Measurements from ENCODE around the gene ATRN.
"Not testable (repeated sequence)": the region's sequence is repeated elsewhere in the genome, so short reads cannot be mapped to it uniquely, and the experiment has no call there.

Gene ATRN

GRCh38 chr20:3470627-3471396, at the start of gene ATRN:
TSS of gene ATRN (plus strand) at chr20:3471018. CDS start at chr20:3471108, 90 bp downstream.
- peak; percentile 74 for DNase-seq

DNA sequence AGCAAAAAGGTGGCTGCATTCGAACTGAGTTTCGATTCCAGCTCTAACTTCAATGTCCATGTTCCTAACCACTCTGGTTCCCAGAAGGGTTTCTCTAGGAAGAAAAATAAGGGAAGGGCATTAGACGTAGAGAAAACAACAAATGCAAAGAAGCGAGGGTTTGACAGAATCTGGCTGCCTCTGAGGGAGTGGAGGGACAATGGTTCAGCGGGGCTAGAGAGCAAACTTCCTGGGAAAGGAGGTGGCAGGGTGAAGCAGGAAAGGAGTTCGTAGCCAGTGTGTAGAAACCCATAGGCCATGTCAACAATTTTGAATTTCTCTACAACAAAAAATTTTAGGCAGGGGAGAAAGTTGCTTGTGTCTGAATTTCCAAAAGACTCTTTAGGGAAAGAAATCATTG, 48.8 kb upstream of the ATRN start:
- no peak for DNase-seq

DNA sequence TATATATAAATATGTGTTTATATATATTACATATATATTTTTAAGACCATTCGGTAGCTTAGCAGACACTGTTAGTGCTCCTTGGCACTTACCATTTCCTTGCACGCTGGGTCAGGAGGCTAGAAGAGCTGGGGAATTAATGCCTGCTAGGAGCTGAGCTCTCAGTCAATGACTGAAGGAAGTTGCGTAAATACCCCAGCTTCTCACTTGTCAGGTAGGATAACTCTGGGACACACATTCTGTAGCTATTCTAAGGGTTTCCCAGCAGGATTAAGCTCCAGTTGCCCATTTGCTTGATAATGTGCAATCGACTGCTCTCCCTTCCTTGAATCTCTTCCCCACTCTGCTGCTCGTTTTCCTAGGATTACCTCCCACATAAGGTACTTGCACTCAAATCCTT, 47.7 kb upstream of the ATRN start:
- no peak for DNase-seq

- not testable (repeated sequence) for DNase-seq
These were observed 44.1 kb upstream of the ATRN start for GRCh38 chr20:3426766-3427165.

DNA sequence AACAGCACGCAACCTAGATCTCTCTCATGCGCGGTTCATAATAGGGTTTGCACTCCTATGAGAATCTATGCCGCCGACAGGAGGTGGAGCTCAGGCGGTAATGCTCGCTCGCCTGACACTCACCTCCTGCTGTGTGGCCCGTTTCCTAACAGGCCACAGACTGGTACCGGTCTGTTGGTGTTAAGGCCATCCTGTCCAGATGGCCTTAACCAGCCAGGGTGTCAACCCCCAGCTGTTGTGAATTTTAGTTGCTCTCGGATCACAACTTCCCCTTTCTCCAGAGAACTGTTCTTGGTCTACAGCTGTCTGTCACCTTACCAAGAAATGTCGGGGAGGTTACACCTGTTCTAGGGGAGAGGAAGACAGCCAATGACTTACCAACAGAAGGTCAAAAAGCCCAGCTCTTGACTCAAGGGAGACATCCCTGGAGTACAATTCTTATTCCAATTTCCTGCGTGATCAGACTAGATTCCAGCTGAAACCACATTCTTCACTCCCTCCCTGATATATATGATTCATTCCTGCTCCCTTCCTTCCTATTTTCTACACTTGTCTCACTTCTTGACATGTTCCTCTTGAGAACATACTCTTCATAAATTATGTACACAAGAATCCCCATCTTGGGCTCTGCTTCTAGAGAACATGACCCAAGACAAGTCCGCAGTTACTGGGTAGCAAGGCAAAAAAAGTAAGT, 40.3 kb upstream of the ATRN start:
- peak; percentile 14 for DNase-seq

DNA sequence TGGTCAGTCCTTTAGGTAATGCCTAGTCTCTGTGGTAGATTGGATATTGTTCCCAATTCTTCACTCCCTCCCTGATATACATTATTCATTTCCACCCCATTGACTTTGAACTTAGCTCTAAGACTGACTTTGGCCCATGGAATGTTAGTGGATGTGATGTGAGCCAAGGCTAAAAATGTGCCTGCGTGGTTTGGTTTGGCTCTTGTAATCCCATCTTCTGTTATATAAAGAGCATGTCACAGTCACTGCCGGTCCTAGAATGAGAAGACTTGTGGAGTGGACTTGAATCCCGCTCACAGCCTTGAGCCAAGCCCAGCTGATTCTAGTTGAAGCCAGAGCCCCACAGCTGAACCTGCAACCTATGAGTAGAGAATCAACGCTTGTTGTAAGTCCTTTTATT, 39.7 kb upstream of the ATRN start:
- DNase-seq = peak; percentile 14

DNA sequence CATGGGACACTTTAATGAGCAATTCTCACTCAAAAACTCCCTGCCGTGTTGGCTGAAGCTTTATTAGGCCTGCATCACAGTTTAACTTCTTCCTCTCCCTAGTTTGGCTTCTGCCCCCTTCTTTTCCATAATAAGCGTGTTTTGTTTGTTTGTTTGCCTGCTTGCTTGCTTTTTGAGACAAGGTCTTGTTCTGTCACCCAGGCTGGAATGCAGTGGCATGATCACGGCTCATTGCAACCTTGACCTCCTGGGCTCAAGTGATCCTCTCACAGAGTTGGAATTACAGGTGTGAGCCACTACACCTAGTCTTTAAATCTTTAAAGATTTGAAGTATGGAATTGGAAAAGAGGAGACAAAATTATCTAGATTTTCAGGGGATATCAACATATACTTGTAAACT, 38.0 kb upstream of the ATRN start:
- no peak for DNase-seq

GRCh38 chr20:3433744-3434143, 37.1 kb upstream of the ATRN start:
- no peak for DNase-seq

- DNase-seq = no peak
These were observed 36.6 kb upstream of the ATRN start for GRCh38 chr20:3434232-3434631.

GRCh38 chr20:3436864-3437574, 33.8 kb upstream of the ATRN start:
- peak; percentile 6 for DNase-seq

GRCh38 chr20:3446779-3447178, 24.0 kb upstream of the ATRN start:
- DNase-seq = no peak

DNA sequence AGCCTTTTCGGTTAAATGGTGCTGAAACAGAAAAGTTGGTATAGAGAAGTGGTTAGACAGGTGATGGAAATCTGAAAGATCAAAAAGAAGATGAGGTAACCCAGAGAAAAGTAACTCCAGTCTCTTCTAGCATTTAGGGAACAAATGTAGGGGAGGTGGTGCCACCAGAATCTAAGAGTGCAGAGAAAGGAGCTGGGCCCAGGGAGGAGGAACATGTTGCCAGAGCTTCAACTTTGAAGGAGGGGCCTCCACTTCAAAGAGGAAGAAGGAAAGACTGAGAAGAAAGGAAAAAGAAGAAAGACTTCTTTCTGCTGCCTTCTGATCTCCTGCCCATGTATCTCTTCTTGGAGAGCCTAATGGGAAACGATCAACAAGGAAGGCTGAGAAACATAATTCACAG, 23.5 kb upstream of the ATRN start:
- no peak for DNase-seq

DNA sequence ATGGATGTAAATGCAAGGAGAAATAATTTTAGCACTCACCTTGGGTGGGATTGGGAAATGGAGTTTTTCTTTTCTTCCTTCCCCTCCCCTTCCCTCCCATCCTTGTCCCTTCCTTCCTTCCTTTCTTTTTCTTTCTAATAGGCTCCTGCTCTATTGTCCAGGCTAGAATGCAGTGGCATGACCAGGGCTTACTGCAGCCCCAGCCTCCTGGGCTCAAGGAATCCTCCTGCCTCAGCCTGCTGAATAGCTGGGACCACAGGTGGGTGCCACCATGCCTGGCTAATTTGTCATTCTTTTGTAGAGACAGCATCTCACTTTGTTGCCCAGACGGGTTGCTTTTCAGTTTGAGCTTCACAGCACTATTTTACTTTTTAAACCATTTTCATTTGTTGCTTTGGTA, 21.5 kb upstream of the ATRN start:
- DNase-seq = no peak

DNA sequence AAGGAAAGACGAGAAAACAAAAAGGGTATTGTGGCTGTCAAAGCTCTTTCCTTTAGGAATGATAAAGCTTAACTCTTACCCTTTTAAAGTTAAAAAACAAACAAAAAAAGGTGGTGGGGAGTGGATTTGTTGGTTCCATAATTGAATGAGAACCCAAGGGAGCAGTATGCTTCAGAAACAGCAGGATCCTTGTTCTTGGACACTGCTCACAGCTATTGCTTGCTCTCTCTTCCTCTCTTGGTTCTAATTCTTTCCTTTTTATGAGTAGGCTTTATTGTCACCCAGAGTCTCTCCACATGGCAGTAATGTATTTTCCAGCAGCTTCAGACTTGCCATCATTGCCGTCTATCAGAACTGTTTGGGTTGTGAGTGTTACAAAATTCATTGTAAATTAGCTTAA, 18.7 kb upstream of the ATRN start:
- no peak for DNase-seq

- DNase-seq = no peak
These were observed 18.1 kb upstream of the ATRN start for GRCh38 chr20:3452690-3453089.

DNA sequence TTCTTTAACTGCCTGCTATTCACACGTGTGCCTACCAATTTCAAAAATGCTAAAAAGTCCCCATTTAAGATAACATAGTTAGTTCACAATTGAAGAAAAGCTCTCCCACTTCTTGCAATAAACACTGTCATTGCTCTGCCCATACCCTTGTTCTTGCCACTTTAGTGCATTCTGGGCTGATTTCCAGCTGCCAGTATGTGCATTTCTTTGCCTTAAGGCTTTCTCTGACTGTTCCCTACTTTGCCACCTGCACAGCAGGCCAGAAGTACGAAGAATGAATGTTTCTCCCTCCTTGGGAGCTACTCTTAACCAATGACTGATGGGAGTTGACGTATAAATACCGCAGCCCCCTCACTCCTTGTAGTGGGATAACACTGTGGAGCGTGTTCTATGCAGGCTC, 16.0 kb upstream of the ATRN start:
- no peak for DNase-seq

- no peak for DNase-seq
These were observed 14.2 kb upstream of the ATRN start for GRCh38 chr20:3456648-3457047.

DNA sequence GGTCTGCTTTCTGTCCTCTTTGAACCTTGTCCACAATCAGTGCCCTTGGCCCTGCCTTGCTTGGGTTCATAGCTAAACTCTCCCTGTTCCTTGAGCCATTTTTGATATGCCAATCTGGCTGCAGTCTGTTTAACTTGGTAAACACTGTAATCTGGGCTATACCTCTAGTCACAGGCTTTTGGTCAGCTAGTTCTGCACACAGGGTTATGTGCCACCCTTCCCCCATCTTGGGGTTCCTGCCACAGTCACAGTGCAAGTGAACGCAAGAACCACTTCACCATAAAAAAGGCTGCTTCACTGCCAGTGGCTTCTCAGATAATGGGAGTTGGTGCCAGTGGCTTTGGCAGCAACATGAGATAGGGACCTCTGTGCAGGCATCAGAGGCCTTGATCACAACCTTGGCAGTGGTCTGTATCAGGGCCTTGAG, 10.9 kb upstream of the ATRN start:
- no peak for DNase-seq

- peak; percentile 22 for DNase-seq
These were observed 9.5 kb upstream of the ATRN start for GRCh38 chr20:3461211-3461771.

DNA sequence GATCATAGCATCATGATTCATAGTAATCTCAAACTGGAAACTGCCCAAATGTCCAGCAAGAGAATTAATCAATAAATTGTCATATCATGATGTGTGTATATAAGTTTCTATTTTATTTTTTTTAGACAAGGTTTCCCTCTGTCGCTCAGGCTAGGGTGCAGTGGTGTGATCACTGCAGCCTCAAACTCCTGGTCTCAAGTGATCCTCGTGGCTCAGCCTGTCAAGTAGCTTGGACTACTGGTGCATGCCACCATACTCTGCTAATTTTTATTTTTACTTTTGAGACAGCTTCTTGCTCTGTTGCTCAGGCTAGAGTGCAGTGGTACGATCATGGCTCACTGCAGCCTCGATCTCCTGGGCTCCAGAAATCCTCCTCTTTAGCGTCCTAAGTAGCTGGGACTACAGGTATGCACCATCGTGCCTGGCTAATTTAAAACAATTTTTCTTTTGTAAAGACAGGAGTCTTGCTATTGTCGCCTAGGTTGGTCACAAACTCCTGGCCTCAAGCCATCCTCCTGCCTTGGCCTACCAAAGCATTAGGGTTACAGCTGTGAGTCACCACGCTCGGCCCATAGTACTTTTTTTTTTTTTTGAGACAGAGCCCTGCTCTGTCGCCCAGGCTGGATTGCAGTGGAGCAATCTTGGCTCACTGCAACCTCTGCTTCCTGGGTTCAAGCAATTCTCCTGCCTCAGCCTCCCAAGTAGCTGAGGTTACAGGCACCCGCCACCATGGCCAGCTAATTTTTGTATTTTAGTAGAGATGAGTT, 8.7 kb upstream of the ATRN start:
- no peak for DNase-seq

DNA sequence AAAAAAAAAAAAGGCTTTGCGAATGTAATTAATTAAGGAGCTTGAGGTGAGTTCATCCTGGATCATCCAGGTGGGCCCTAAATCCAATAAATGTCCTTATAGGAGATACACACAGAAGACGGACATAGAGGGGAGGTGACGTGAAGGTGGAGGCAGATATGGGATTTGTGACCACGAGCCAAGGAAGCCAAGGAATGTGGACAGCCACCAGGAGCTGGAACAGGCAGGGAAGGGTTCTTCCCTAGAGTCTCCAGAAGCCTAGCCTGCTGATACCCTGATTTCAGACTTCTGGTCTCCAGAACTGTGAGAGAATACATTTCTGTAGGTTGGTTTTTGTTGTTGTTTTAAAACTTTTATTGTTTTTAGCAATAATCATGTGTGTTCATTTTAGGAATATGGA, 6.7 kb upstream of the ATRN start:
- DNase-seq = no peak

- no peak for DNase-seq
These were observed 5.5 kb upstream of the ATRN start for GRCh38 chr20:3465301-3465700.

DNA sequence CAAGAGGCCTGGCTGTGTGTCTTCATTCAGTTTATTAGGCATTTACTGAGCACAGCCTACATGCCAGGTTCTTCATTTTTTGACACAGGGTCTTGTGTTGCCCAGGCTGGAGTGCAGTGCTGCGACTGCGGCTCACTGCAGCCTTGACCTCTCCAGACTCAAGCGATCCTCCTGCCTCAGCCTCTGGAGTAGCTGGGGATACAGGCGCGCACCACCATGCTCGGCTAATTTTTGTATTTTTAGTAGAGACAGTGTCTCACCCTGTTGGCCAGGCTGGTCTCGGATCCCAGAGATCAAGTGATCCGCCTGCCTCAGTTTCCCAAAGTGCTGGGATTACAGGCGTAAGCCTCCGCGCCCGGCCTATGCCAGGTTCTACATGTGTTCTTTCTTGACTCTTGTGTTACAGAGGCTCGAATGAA, 601 bp upstream of the ATRN start:
- DNase-seq = no peak
